ENCODE data around the gene SLC38A3.

Gene SLC38A3

GRCh38 chr3:50204804-50205412 lies at the start of gene SLC38A3:
Gene SLC38A3, plus strand, starts transcription at chr3:50205271. Its CDS starts 8,929 bp downstream, at chr3:50214200.
- DNase-seq (ENCODE audit: low read depth in 2 of 2), result no peak
- no peak for TF ChIP-seq CTCF (IDR thresholded peaks at IDR 0.05; ENCODE audit: low read depth, low read length)
- H3K4me3 ChIP-seq (replicated peaks in 1 of 2; ENCODE audit: low read depth in 2 of 2, low read length in 2 of 2), result peak within 1 kb of the TSS in 1 of 2 donors; percentile 28

- H3K4me3 ChIP-seq (replicated peaks in 1 of 2; ENCODE audit: low read depth in 2 of 2, low read length in 2 of 2), result peak overlapping the region; percentile 52 to 72
- no peak for TF ChIP-seq CTCF (IDR thresholded peaks at IDR 0.05; ENCODE audit: low read depth, low read length)
- DNase-seq (ENCODE audit: low read depth in 2 of 2), result no peak
Observed at GRCh38 chr3:50155491-50155878, 49.6 kb upstream of the SLC38A3 start.

- H3K4me3 ChIP-seq (replicated peaks in 1 of 2; ENCODE audit: low read depth in 2 of 2, low read length in 2 of 2), result peak overlapping the region; percentile 52 to 72
- TF ChIP-seq CTCF (IDR thresholded peaks at IDR 0.05; ENCODE audit: low read depth, low read length), result no peak
- peak in 1 of 2 donors; percentile 31 for DNase-seq (ENCODE audit: low read depth in 2 of 2)
Observed at GRCh38 chr3:50155891-50156290, 49.2 kb upstream of the SLC38A3 start.

- peak in 1 of 2 donors; percentile 48 for DNase-seq (ENCODE audit: low read depth in 2 of 2)
- no peak for TF ChIP-seq CTCF (IDR thresholded peaks at IDR 0.05; ENCODE audit: low read depth, low read length)
- peak overlapping the region; percentile 44 to 72 for H3K4me3 ChIP-seq (replicated peaks in 1 of 2; ENCODE audit: low read depth in 2 of 2, low read length in 2 of 2)
Observed at GRCh38 chr3:50156549-50157493, 48.2 kb upstream of the SLC38A3 start.

GRCh38 chr3:50157827-50158529 lies 47.1 kb upstream of the SLC38A3 start:
- DNase-seq (ENCODE audit: low read depth in 2 of 2), result peak; percentile 24 to 42
- no peak for TF ChIP-seq CTCF (IDR thresholded peaks at IDR 0.05; ENCODE audit: low read depth, low read length)
- no peak overlapping the region for H3K4me3 ChIP-seq (replicated peaks in 1 of 2; ENCODE audit: low read depth in 2 of 2, low read length in 2 of 2)

- no peak overlapping the region for H3K4me3 ChIP-seq (replicated peaks in 1 of 2; ENCODE audit: low read depth in 2 of 2, low read length in 2 of 2)
Observed at GRCh38 chr3:50158530-50159146, 46.4 kb upstream of the SLC38A3 start.

More at GRCh38 chr3:50158530-50159146, 46.4 kb upstream of the SLC38A3 start:
- no peak for TF ChIP-seq CTCF (IDR thresholded peaks at IDR 0.05; ENCODE audit: low read depth, low read length)
- DNase-seq (ENCODE audit: low read depth in 2 of 2), result no peak

Measured in cardiac fibroblast (primary cell).